ENCODE data around the gene JAML.

GRCh38 chr11:118219732-118220131 lies 5.1 kb downstream of the JAML start:
- TF ChIP-seq, protein P1, sequence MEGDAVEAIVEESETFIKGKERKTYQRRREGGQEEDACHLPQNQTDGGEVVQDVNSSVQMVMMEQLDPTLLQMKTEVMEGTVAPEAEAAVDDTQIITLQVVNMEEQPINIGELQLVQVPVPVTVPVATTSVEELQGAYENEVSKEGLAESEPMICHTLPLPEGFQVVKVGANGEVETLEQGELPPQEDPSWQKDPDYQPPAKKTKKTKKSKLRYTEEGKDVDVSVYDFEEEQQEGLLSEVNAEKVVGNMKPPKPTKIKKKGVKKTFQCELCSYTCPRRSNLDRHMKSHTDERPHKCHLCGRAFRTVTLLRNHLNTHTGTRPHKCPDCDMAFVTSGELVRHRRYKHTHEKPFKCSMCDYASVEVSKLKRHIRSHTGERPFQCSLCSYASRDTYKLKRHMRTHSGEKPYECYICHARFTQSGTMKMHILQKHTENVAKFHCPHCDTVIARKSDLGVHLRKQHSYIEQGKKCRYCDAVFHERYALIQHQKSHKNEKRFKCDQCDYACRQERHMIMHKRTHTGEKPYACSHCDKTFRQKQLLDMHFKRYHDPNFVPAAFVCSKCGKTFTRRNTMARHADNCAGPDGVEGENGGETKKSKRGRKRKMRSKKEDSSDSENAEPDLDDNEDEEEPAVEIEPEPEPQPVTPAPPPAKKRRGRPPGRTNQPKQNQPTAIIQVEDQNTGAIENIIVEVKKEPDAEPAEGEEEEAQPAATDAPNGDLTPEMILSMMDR (conservative IDR thresholded peaks at IDR 0.05; ENCODE audit: low read depth, low read length) = no peak
- TF ChIP-seq RFX5 (IDR thresholded peaks at IDR 0.05; ENCODE audit: low read depth, low read length) (no peak), MAFK (IDR thresholded peaks at IDR 0.05; ENCODE audit: low read depth, low read length) (no peak), CEBPB (IDR thresholded peaks at IDR 0.05; ENCODE audit: low read depth, low read length) (no peak), MXI1 (IDR thresholded peaks at IDR 0.05; ENCODE audit: borderline replicate concordance, low read depth, low read length) (no peak), MAZ (IDR thresholded peaks at IDR 0.05; ENCODE audit: borderline replicate concordance, low read depth, low read length) (no peak), SMC3 (IDR thresholded peaks at IDR 0.05; ENCODE audit: low read depth, low read length) (no peak), POLR2A (IDR thresholded peaks at IDR 0.05; ENCODE audit: low read depth, low read length) (no peak), USF2 (IDR thresholded peaks at IDR 0.05; ENCODE audit: low read depth, low read length) (no peak)
